Upper lobe of right lung (tissue), 1 donor: ENCODE results near the gene NCF4. TPM values are rescaled to one million over a fixed set of nuclear protein-coding genes. Genes with fewer than 3 reads are reported as not detected.

ENCODE experiments used
- ATAC-seq: fragments of 200-7000 bp; cut with Tn5 transposase; one replicate; pipeline ENCODE4 v1.9.1; 2020; ENCODE audit warnings: mild to moderate bottlenecking, moderate library complexity
- DNase-seq: peaks from one replicate; pipeline ENCODE4 v3.0.0-alpha.2; 2020
- H3K27ac ChIP-seq: fragments of 200-600 bp; one replicate; pipeline ENCODE4 v1.8.0; 2022
- H3K27me3 ChIP-seq: fragments of 200-600 bp; one replicate; pipeline ENCODE4 v1.8.0; 2022; ENCODE audit warnings: mild to moderate bottlenecking
- H3K36me3 ChIP-seq: fragments of 200-600 bp; one replicate; pipeline ENCODE4 v1.8.0; 2022
- H3K4me1 ChIP-seq: fragments of 200-600 bp; one replicate; pipeline ENCODE4 v1.8.0; 2022
- H3K4me3 ChIP-seq: fragments of 200-600 bp; one replicate; pipeline ENCODE4 v1.8.0; 2022; ENCODE audit warnings: mild to moderate bottlenecking
- H3K9me3 ChIP-seq: fragments of 200-600 bp; one replicate; pipeline ENCODE4 v1.8.0; 2022
- intact Hi-C: fragments of 100-400 bp; cut with DNase I; formaldehyde crosslinking; loops from one replicate; pipeline ENCODE4 v1.11.0; 2022
- total RNA-seq: library from RNA; stranded (reverse); fragmentation: NEBNext Ultra II Directional; extraction: Animal tissue kit (Norgen Biotek cat#: 25700); gene quantifications from one replicate; pipeline ENCODE4 v1.2.1, GENCODE V29; 2021
- TF ChIP-seq, protein P1 (sequence below): fragments of 200-600 bp; IDR thresholded peaks from one replicate; pipeline ENCODE4 v1.8.0; 2022; ENCODE audit warnings: antibody characterized with exemption
- donor health status: DM: no; HTN: yes; CAD: no; lungs with severe emphysema.

Gene NCF4
- total RNA-seq, 1 donor from 2014 or later = 37.0 TPM

DNA sequence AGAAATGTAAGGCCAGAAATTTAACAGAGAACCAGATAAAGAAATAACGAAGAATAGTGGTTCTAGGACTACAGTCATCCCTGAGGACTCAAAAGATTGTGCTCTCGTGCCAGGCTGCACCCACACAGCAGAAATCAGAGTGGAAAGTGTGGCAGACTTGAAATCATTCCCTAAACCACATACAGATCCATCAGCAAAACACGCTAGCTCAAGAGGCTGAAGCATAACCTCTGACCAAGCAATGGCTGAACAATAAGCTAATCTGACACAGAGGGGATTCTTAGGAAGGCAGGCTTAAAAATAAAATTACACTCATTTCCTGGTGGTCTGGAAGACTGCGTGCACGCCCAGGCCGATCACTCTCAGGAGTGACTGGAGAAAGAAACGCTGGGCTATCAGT lies 19.0 kb downstream of the NCF4 start:
- H3K27ac ChIP-seq = no peak overlapping the region
- no peak for ATAC-seq

DNA sequence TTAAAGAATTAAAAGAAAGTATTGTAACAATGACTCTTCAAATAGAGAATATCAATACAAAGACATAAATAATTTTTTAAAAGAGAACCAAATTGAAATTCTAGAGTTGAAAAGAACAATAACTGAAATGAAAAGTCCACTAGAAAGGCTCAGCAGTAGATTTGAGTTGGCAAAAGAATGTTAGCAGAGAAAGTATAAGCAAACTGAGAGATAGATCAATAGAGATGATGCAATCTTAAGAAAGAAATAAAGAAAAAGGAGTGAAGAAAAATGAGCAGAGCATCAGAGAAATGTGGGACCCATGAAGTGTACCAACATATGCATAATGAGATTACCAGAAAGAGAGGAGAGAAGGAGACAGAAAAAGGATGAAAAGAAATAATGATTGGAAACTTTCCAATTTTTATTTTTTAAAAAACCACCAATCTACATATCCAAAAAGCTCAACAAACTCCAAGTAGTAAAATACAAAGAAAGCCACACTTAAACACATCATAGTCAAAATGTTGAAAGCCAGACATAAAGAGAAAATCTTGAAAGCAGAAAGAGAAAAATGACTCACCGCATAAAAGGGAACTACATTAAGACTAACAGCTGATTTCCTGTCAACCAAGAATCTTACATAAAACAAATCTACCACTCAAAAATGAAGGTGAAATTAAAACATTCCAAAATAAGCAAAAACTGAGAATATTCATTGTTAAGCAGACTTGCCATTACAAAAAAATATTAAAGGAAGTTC lies 20.9 kb downstream of the NCF4 start:
- intact Hi-C loops = no loop called here
- DNase-seq (no peak), ATAC-seq (no peak)
- H3K9me3 ChIP-seq = peaks cover 11% of the 10 kb centered on the region
- no peak overlapping the region for H3K4me3 ChIP-seq
- TF ChIP-seq, protein P1, sequence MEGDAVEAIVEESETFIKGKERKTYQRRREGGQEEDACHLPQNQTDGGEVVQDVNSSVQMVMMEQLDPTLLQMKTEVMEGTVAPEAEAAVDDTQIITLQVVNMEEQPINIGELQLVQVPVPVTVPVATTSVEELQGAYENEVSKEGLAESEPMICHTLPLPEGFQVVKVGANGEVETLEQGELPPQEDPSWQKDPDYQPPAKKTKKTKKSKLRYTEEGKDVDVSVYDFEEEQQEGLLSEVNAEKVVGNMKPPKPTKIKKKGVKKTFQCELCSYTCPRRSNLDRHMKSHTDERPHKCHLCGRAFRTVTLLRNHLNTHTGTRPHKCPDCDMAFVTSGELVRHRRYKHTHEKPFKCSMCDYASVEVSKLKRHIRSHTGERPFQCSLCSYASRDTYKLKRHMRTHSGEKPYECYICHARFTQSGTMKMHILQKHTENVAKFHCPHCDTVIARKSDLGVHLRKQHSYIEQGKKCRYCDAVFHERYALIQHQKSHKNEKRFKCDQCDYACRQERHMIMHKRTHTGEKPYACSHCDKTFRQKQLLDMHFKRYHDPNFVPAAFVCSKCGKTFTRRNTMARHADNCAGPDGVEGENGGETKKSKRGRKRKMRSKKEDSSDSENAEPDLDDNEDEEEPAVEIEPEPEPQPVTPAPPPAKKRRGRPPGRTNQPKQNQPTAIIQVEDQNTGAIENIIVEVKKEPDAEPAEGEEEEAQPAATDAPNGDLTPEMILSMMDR = no peak
- no peaks in the 10 kb centered on the region for H3K27me3 ChIP-seq
- H3K27ac ChIP-seq = no peak overlapping the region
- no peaks in the 10 kb centered on the region for H3K36me3 ChIP-seq
- H3K4me1 ChIP-seq = no peaks in the 10 kb centered on the region

More for the DNA sequence above, 19.0 kb downstream of the NCF4 start:
- intact Hi-C loops = no loop called here
- TF ChIP-seq, protein P1 = no peak
- Histone ChIP-seq H3K9me3 (peaks cover 11% of the 10 kb centered on the region), H3K36me3 (no peaks in the 10 kb centered on the region), H3K4me3 (no peak overlapping the region), H3K4me1 (peaks cover under 1% of the 10 kb centered on the region), H3K27me3 (no peaks in the 10 kb centered on the region)
- DNase-seq = no peak

DNA sequence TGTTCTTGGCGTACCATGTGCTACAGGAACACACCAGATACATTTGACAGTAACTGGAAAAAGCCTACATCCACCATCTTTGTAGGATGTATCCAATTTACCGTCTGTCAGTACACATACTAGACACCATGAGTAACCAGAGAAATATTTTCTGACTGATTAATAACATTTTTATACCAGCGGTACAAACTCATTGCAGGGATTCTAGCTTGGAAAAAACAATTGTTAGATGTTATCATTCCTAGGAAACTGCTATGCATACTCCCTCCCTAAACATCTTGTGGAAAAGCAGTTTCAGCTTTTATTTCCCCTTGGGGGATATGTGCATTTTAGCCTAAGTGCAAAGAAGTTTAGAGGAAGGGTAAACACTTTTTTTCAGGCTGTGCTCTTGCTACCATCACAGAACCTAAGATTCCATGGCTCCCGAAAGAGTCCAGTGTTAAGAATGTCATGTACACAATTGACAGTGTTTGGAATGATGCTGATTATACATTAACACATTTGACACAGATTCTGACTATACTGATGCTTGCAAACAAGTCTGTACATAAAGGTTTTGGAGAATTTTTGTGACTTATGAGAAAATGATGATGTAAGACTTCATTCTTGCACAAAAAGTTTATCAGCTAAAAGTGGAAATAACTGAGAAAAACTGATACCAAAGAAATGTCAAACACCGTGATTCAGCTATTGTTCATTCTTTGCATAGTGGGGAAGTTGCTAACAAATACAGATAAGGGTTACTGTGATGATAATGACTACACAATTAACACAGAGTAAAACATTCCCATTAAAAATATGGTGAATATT lies 23.7 kb downstream of the NCF4 start:
- no peak overlapping the region for H3K4me3 ChIP-seq
- no peak for DNase-seq
- peaks cover 11% of the 10 kb centered on the region for H3K9me3 ChIP-seq
- intact Hi-C loops = no loop called here
- H3K4me1 ChIP-seq = no peaks in the 10 kb centered on the region
- no peaks in the 10 kb centered on the region for H3K36me3 ChIP-seq
- ATAC-seq = no peak
- TF ChIP-seq, protein P1 = no peak
- H3K27me3 ChIP-seq = no peaks in the 10 kb centered on the region
- H3K27ac ChIP-seq = no peak overlapping the region

DNA sequence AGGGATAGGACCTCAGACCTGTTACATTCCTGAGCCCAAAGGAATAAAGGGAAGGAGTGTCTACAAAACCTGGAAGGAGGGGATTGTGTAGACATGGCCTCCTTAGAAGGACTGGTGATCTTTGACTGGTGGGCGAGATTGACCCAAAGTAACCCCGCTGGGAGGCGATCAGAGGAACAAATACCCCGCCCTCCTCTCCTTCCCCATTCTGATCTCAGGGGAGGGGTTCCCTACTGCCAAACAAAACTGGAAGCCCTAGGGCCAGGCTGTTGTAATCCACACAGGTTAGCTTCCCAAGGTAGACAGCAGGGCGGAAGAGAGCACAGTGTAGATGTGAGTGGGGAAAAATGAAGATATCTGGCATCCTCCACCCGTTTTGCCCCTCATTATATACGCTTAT lies 24.7 kb downstream of the NCF4 start:
- Histone ChIP-seq H3K4me1 (no peaks in the 10 kb centered on the region), H3K36me3 (no peaks in the 10 kb centered on the region), H3K9me3 (peaks cover 11% of the 10 kb centered on the region), H3K27me3 (no peaks in the 10 kb centered on the region), H3K4me3 (no peak overlapping the region), H3K27ac (no peak overlapping the region)
- intact Hi-C loops = no loop called here
- no peak for DNase-seq
- TF ChIP-seq, protein P1 = no peak
- peak; percentile 64 for ATAC-seq

DNA sequence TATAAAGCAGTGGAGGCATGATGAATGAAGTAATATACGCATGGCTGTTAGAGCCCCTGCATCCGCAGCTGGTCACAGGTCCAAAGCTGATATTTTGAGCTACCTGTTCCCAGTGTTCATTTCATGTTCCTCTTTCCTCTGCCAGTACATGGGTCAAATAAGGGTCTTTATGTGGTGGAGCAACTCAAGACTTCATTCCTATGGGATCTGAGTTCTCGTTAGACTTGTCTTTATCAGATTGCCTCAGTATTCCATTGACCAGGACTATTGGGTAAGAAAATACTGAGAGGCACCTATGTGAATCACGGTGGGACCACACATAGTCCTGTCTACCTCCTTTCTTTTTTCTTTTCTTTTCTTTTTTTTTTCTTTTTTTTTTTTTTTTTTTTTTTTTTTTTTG lies 25.2 kb downstream of the NCF4 start:
- ATAC-seq = no peak
- no peaks in the 10 kb centered on the region for H3K36me3 ChIP-seq
- TF ChIP-seq, protein P1 = no peak
- peaks cover 10% of the 10 kb centered on the region for H3K9me3 ChIP-seq
- H3K27ac ChIP-seq = no peak overlapping the region
- no peak overlapping the region for H3K4me3 ChIP-seq
- no peak for DNase-seq
- H3K27me3 ChIP-seq = no peaks in the 10 kb centered on the region
- no peaks in the 10 kb centered on the region for H3K4me1 ChIP-seq
- intact Hi-C loops = no loop called here
